Stomach smooth muscle (tissue), 2 donors: ENCODE data around the gene GNG3.
"Not testable (repeated sequence)": the region's sequence is repeated elsewhere in the genome, so short reads cannot be mapped to it uniquely, and the experiment has no call there.

Experiments used
- H3K27ac ChIP-seq: one replicate; pipeline ENCODE4 v1.7.0; 2013; ENCODE audit warnings: mild to moderate bottlenecking, low read length, inconsistent platforms
- H3K27me3 ChIP-seq, 2 donors: one replicate each; pipeline ENCODE4 v1.7.0; 2013; ENCODE audit warnings: low read length in 2 of 2; ENCODE audit not compliant: insufficient read depth in 2 of 2, control insufficient read depth in 1 of 2
- H3K36me3 ChIP-seq, 2 donors: one replicate each; pipeline ENCODE4 v1.7.0; 2013; ENCODE audit warnings: low read length in 2 of 2; ENCODE audit not compliant: control insufficient read depth in 2 of 2, insufficient read depth in 2 of 2
- H3K4me1 ChIP-seq: one replicate; pipeline ENCODE4 v1.7.0; 2013; ENCODE audit warnings: low read length; ENCODE audit not compliant: control insufficient read depth, insufficient read depth
- H3K4me3 ChIP-seq, 2 donors: one replicate each; pipeline ENCODE4 v1.7.0; 2013; ENCODE audit warnings: low read length in 2 of 2
- H3K9ac ChIP-seq, 2 donors: one replicate each; pipeline ENCODE4 v1.7.0; 2013; ENCODE audit warnings: low read length in 2 of 2, mild to moderate bottlenecking in 1 of 2
- H3K9me3 ChIP-seq, 2 donors: one replicate each; pipeline ENCODE4 v1.7.0; 2013; ENCODE audit warnings: low read length in 2 of 2; ENCODE audit not compliant: control insufficient read depth in 2 of 2
- donor health status: healthy.
- donor health status: Pancreatic carcinoma.

Gene GNG3

DNA sequence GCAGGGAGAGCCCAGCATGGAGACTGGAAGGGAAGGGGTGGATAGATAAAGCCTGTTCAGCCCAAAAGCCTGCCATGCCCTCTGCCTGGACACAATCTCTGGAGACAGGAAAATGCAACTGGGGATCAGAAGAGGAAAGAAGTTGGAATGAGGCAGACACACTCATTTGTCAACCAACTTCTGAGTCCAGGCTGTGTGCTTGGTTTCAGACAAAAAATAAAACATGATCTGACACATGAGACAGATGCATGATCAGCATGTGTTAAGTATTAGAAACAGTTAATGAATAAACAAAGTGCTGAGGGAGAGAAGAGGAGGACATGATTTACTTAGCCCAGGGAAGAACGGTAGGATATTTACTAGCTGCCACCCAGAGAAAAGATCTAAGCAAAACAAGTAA lies 19.0 kb upstream of the GNG3 start:
- Histone ChIP-seq H3K4me1 (peaks cover 16% of the 10 kb centered on the region), H3K9ac (peak overlapping the region; percentile 42 to 53), H3K36me3 (peaks cover 22 to 24% of the 10 kb centered on the region in 2 donors), H3K27me3 (peaks cover 8 to 11% of the 10 kb centered on the region in 2 donors), H3K9me3 (no peaks in the 10 kb centered on the region), H3K4me3 (peak overlapping the region; percentile 59 to 73), H3K27ac (peak overlapping the region; percentile 31)

DNA sequence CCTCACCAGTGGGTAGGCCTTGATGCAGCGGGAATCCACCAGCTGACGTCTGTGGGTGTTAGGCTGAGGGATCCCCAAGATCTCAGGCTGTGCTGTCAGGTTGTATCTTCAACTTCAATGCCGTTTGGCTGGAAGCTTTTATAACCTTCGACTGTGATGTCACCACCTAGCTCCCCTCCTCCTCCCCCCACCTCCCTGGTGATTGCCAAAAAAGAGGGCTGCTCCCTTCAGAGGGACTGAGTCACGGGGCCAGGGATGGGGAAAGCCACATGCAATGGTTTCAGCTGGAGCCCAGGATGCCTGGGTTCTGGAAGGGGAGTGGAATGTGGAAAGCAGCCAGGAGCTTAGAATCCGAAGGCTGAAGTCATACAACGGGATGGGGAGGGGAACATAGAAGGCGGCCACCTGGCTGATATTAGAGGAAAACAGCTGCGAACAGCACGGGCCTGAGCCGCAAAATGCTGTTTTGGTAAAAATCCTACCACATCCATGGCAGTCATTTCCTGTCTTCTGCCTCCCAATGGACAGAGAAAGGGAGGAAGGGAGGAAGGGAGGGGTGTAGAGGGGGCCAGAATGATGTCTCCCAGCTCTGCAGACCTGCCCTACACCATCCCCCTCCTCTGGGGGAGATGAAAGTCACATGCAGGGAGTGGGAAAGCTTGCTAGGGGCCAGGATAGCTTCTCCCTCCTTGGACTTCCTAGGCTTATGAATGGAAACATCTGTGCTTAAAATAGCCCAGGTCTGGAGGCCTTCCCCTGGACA lies 17.9 kb upstream of the GNG3 start, which contains the start of gene LRRN4CL:
LRRN4CL (minus strand) TSS at position 110 of the 763 bp plus-strand sequence. CDS start 1,022 bp downstream, outside the sequence.
- no peaks in the 10 kb centered on the region for H3K9me3 ChIP-seq
- H3K9ac ChIP-seq: peak within 1 kb of the TSS; percentile 42 to 57
- H3K4me3 ChIP-seq: peak within 1 kb of the TSS; percentile 59 to 73
- peaks cover 22 to 24% of the 10 kb centered on the region in 2 donors for H3K36me3 ChIP-seq
- H3K27me3 ChIP-seq: peaks cover 8 to 11% of the 10 kb centered on the region in 2 donors
- H3K4me1 ChIP-seq: peaks cover 16% of the 10 kb centered on the region
- peak within 1 kb of the TSS; percentile 62 for H3K27ac ChIP-seq

DNA sequence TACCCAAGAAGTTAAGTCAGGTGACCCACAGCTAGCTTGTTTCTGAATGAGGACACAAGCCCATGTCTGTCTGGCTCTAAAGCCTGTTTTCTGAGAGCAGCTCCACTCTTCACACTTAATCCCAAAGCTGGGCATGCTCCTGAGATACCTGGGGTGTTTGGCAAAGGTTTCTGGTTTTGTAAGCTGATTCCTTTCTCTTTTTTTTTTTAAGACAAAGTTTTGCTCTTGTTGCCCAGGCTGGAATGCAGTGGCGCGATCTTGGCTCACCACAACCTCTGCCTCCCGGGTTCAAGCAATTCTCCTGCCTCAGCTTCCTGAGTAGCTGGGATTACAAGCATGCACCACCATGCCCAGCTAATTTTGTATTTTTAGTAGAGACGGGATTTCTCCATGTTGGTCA lies 13.9 kb upstream of the GNG3 start:
- not testable (repeated sequence) for H3K4me3 ChIP-seq, H3K9me3 ChIP-seq, H3K27ac ChIP-seq, H3K9ac ChIP-seq, H3K27me3 ChIP-seq
- Histone ChIP-seq H3K4me1 (peaks cover 10% of the 10 kb centered on the region), H3K36me3 (peaks cover 22 to 24% of the 10 kb centered on the region in 2 donors)

- Histone ChIP-seq H3K9me3 (no peaks in the 10 kb centered on the region), H3K9ac (no peak overlapping the region), H3K27me3 (no peaks in the 10 kb centered on the region), H3K27ac (no peak overlapping the region), H3K4me3 (no peak overlapping the region), H3K36me3 (peaks cover 22 to 24% of the 10 kb centered on the region in 2 donors), H3K4me1 (peaks cover 10% of the 10 kb centered on the region)
Measured at GRCh38 chr11:62694455-62695167, 12.9 kb upstream of the GNG3 start.

DNA sequence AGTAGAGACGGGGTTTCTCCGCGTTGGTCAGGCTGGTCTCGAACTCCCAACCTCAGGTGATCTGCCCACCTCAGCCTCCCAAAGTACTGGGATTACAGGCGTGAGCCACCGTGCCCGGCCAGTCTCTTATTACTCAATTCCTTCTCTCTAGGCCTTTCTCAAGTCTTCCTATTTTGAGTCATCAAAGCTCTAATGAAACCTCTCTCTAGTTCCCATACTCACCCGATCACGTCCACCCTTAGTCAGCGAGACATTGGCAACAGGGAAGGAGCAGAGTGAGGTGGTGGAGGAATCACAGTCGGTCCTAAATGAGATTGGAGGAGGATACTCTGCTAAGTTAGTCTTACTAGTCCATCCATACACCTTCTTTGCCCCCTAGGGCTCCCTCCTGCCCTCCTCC lies 5.2 kb upstream of the GNG3 start:
- Histone ChIP-seq H3K9ac (no peak overlapping the region), H3K4me1 (peaks cover 22% of the 10 kb centered on the region), H3K27me3 (no peaks in the 10 kb centered on the region), H3K4me3 (no peak overlapping the region), H3K36me3 (peaks cover 0 to 6% of the 10 kb centered on the region in 2 donors), H3K9me3 (no peaks in the 10 kb centered on the region), H3K27ac (no peak overlapping the region)

GRCh38 chr11:62703921-62704320 lies 3.6 kb upstream of the GNG3 start:
- not testable (repeated sequence) for H3K9me3 ChIP-seq, H3K9ac ChIP-seq, H3K36me3 ChIP-seq, H3K27me3 ChIP-seq, H3K4me3 ChIP-seq, H3K27ac ChIP-seq
- peaks cover 34% of the 10 kb centered on the region for H3K4me1 ChIP-seq

GRCh38 chr11:62705413-62705812 lies 2.1 kb upstream of the GNG3 start:
- H3K36me3 ChIP-seq: peaks cover 0 to 9% of the 10 kb centered on the region in 2 donors
- peak overlapping the region; percentile 47 to 84 for H3K9ac ChIP-seq
- H3K9me3 ChIP-seq: no peaks in the 10 kb centered on the region
- no peaks in the 10 kb centered on the region for H3K27me3 ChIP-seq
- peak overlapping the region; percentile 58 to 88 for H3K4me3 ChIP-seq
- peaks cover 47% of the 10 kb centered on the region for H3K4me1 ChIP-seq
- H3K27ac ChIP-seq: peak overlapping the region; percentile 91

DNA sequence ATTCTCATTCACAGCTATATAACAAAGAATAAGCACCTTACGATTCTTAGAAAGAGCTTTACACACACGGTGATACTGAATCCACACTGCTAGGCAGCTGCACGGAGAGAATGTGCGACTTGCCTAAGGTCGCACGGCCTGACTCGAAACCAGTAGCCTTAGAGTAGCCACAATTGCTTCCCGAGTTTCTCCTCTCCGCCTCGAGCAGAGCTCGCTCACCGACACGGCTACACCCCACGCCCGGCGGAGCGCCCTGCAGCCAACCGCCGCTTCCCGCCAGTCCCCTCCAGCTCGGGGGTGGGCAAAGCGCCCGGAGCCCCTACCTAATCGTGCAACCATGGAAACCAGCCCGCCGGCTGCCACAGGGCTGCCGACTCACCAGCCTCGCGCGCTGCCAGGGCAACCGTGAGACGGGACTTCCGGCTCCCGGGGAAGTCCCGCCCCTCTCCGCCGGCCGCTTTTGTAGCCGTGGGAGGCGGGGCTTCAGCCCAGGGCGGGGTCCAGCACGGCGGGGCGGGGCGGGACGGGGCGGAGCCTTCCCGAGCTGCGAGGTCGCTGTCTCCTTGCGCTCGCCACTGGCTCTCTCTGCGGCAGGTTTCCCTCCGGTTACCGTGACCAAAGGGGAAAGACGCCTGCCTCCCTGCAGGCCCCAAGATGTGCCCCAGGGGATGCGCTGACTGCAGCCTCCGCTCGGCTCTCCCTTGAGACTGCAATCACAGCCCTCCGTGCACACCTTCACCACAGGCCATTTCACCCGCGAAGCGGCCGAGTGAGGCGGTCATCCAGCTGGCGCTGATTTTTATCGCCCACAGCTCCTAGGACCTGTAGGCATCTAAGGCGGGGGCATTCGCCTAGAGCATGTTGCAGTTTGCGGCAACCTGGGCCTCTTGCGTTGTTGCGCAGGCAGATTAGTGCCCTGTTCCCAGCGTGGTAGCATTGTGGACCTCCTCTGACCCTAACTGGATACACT lies 1.3 kb upstream of the GNG3 start:
- H3K4me1 ChIP-seq: peaks cover 51% of the 10 kb centered on the region
- H3K27ac ChIP-seq: peak overlapping the region; percentile 91
- no peaks in the 10 kb centered on the region for H3K9me3 ChIP-seq
- H3K4me3 ChIP-seq: peak overlapping the region; percentile 81 to 88
- H3K36me3 ChIP-seq: peaks cover 0 to 12% of the 10 kb centered on the region in 2 donors
- peak overlapping the region; percentile 68 to 84 for H3K9ac ChIP-seq
- H3K27me3 ChIP-seq: no peaks in the 10 kb centered on the region

DNA sequence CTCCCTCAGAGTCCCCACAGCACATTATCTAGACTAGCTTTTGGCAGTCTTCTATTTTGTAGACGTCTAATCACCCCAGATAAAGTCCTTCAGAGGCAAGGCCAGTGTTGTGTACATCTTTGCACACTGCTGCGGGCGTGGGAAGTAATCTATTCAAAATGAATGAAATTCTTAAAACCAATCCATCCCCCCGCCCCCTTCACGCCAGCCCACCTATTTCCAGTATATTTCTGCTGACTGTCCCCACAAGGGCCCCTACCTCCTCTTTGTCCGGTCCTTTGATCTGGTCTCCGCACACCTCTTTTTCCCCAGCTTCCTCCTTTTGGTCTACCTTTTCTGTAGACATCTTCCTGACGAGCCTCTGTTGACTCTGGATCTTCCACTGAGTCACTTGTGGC lies 627 bp upstream of the GNG3 start:
- Histone ChIP-seq H3K9me3 (no peaks in the 10 kb centered on the region), H3K27ac (peak overlapping the region; percentile 91), H3K27me3 (no peaks in the 10 kb centered on the region), H3K36me3 (peaks cover 5 to 14% of the 10 kb centered on the region in 2 donors), H3K4me3 (peak overlapping the region; percentile 81 to 88), H3K4me1 (peaks cover 51% of the 10 kb centered on the region), H3K9ac (peak overlapping the region; percentile 68 to 79)

DNA sequence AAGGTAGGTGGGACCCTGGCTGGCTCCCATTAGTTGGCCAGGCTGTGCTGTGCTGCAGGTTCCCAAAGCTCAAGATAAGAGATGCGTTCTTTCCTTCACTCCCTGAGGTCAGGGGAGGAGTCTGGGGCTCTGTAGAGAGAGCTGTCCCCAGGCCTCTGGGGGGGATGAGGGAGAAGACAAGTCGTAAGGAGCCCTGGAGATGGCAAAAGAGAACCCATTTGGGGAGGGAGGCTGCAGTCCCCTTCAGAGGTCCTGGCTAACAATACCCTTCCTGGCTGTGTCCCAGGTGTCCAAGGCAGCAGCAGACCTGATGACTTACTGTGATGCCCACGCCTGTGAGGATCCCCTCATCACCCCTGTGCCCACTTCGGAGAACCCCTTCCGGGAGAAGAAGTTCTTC lies 916 bp downstream of the GNG3 start:
- Histone ChIP-seq H3K27ac (peak overlapping the region; percentile 96), H3K4me1 (peaks cover 51% of the 10 kb centered on the region), H3K9ac (peak overlapping the region; percentile 93), H3K27me3 (no peaks in the 10 kb centered on the region), H3K9me3 (no peaks in the 10 kb centered on the region), H3K4me3 (peak overlapping the region; percentile 87 to 91), H3K36me3 (peaks cover 5 to 16% of the 10 kb centered on the region in 2 donors)
